ENCODE data around the gene BCL11B.
"Not testable (repeated sequence)": the region's sequence is repeated elsewhere in the genome, so short reads cannot be mapped to it uniquely, and the experiment has no call there.

The BCL11B gene

DNA sequence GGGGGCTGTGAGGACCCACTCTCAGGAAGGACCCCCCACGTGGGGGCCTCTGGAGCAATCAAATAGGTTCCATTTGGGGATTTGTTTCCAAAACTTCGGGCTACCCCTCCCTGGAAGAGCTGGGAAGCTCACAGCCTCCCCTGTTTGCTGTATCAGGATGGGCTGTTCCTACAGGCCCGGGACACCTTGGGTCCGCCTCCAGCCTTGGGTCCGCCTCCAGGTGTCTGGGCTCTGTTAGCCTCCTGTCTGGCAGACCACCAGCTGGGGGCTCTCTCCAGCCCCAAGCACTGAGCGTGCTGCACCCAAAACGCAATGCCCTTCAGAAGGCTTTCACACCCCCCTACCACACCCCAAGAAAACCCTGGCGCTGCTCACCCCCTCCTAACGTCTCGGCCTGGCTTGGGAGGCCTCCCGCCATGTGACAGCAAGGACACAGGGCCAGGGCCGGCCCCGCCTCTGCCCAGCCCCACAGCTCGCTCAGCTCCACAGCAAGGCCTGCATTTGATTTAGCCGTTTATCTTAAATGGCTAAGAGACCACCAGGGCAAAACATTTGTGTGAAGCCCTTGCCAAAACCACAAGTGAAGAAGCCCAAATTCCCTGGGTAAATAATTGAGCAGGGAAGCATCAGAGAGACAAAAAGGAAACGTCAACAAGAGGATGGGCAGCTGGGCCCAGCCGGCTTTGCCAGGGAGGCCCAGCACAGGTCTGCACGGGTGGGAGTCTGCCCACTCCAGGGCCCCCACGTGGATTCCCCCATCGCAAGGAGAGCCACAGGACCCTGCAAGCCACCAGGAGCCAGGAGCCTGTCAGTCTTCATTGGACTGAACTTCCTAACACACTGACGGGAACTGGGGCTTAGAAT is 39.9 kb downstream of the BCL11B start:
- no peak overlapping the region for H3K4me3 ChIP-seq (ENCODE audit: control insufficient read depth, low read depth, low read length)
- no peak for DNase-seq (ENCODE audit: low read depth)

GRCh38 chr14:99231161-99231849 is 40.7 kb downstream of the BCL11B start:
- H3K4me3 ChIP-seq (ENCODE audit: control insufficient read depth, low read depth, low read length), result no peak overlapping the region
- TF ChIP-seq, protein P1, sequence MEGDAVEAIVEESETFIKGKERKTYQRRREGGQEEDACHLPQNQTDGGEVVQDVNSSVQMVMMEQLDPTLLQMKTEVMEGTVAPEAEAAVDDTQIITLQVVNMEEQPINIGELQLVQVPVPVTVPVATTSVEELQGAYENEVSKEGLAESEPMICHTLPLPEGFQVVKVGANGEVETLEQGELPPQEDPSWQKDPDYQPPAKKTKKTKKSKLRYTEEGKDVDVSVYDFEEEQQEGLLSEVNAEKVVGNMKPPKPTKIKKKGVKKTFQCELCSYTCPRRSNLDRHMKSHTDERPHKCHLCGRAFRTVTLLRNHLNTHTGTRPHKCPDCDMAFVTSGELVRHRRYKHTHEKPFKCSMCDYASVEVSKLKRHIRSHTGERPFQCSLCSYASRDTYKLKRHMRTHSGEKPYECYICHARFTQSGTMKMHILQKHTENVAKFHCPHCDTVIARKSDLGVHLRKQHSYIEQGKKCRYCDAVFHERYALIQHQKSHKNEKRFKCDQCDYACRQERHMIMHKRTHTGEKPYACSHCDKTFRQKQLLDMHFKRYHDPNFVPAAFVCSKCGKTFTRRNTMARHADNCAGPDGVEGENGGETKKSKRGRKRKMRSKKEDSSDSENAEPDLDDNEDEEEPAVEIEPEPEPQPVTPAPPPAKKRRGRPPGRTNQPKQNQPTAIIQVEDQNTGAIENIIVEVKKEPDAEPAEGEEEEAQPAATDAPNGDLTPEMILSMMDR (IDR thresholded peaks at IDR 0.05; ENCODE audit: control insufficient read depth, insufficient read depth, low read depth, low read length, missing control alignments), result no peak
- no peak for DNase-seq (ENCODE audit: low read depth)

More for the DNA sequence above, 39.9 kb downstream of the BCL11B start:
- TF ChIP-seq, protein P1 (IDR thresholded peaks at IDR 0.05; ENCODE audit: control insufficient read depth, insufficient read depth, low read depth, low read length, missing control alignments), result no peak

DNA sequence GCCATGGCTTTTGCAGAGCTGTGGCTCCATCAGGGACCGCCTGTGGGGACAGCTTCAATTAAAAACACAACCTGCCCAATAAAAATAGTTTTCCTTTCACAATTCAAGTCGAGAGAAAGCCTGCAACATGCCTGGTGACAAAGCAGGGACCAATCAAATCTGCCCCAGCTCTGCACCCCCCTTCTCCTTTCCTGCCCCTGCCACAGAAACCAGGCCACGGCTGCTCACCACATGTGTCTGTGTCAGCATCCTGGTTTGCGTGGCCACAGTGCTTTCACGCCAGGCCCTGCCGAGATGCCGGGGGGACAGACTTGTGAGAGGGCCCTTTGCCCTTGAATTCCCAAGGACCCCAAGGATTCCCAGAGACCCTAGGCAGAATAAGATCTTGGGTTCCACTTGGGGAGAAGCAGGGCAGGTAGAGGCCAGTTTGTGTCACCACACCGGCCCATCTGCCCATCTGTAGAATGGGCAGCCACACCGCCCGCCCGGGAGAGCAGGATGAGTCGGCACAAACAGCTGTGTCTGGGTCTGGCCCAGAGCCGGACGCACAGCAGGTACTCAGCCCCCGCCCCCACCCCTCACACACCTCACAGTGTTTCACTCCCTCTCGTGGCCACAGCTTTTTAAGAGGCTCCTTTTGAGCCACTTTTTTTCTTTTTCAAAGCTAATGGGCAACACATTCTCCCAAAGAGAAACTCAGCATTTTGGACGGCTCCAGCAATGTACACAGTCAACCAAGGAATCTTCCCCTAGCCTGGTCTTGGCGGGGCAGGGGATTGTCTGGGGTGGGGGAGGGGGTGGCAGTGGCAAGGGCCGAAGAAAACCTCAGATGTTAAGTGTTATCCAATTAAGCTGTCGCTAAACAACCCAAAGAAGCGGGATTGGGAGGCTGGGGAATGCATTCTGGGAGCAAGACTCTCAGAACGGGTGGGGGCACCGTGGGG is 41.5 kb downstream of the BCL11B start:
- no peak overlapping the region for H3K4me3 ChIP-seq (ENCODE audit: control insufficient read depth, low read depth, low read length)
- DNase-seq (ENCODE audit: low read depth), result no peak
- TF ChIP-seq, protein P1 (IDR thresholded peaks at IDR 0.05; ENCODE audit: control insufficient read depth, insufficient read depth, low read depth, low read length, missing control alignments), result no peak

DNA sequence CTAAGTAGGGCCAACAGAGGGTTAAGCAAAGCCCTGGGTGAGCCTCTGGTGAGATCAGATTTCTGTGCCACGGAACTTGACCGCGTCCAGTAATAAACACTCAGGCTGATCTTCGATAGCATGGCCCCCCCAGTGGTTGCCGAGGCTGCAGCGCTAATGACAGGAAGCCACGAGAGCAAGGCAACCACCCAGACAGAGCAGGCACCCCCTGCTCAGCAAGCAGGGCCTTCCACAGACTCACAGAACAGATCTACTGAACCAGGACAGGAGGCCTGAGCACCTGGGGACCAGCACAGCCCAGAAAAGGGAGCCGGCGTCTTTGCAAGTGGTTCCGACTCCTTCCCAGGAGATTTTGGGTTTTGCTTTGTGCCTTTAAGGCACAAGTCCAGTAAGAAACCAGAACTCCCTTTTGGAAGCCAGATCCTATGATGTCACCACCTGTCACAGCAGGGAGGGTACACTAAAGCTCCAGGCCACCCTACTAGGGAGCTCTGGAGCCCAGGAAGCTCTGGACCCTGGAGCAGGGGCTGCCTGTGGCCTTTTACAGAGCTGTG is 42.3 kb downstream of the BCL11B start:
- DNase-seq (ENCODE audit: low read depth), result no peak
- TF ChIP-seq, protein P1 (IDR thresholded peaks at IDR 0.05; ENCODE audit: control insufficient read depth, insufficient read depth, low read depth, low read length, missing control alignments), result no peak
- H3K4me3 ChIP-seq (ENCODE audit: control insufficient read depth, low read depth, low read length), result no peak overlapping the region

GRCh38 chr14:99228760-99229159 is 43.2 kb downstream of the BCL11B start:
- not testable (repeated sequence) for DNase-seq (ENCODE audit: low read depth); H3K4me3 ChIP-seq (ENCODE audit: control insufficient read depth, low read depth, low read length)

DNA sequence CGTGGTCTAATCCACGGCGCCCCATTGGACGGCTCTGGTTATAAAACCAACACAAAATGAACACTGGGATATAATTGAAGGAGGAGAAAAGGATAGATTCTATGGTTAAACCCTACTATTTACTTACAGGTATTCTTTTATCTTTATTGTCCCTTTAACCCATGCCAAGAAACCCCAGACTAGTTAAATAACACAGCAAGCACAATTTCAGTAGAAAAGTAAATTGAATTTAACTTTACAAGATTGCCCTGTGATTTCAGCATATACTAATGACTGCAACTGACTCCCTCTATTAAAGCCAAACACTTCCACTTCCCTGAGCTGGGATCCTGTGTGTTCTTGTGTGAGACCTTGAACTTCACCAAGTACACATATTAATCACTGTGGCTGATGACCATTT is 45.3 kb downstream of the BCL11B start:
- no peak overlapping the region for H3K4me3 ChIP-seq (ENCODE audit: control insufficient read depth, low read depth, low read length)
- TF ChIP-seq, protein P1 (IDR thresholded peaks at IDR 0.05; ENCODE audit: control insufficient read depth, insufficient read depth, low read depth, low read length, missing control alignments), result no peak
- no peak for DNase-seq (ENCODE audit: low read depth)
